Endodermal cell (in vitro differentiated cells): ENCODE measurements around the gene YEATS2. TPM values are rescaled to one million over a fixed set of nuclear protein-coding genes. Genes with fewer than 3 reads are reported as not detected.

ENCODE experiments used
- DNase-seq: peaks from one replicate; pipeline ENCODE4 v3.0.0-alpha.2; 2017
- H3K27ac ChIP-seq: 2 replicates; pipeline ENCODE4 v1.5.1; 2013; ENCODE audit warnings: mild to moderate bottlenecking, low read depth, low read length, moderate library complexity
- H3K27me3 ChIP-seq: 2 replicates; pipeline ENCODE4 v1.6.1; 2013; ENCODE audit warnings: mild to moderate bottlenecking, low read length, moderate library complexity; ENCODE audit not compliant: insufficient read depth, control insufficient read depth, poor library complexity, severe bottlenecking
- H3K36me3 ChIP-seq: 2 replicates; pipeline ENCODE4 v1.7.0; 2013; ENCODE audit warnings: mild to moderate bottlenecking, low read length, moderate library complexity; ENCODE audit not compliant: control insufficient read depth, insufficient read depth
- H3K4me1 ChIP-seq: one replicate; pipeline ENCODE4 v1.7.0; 2013; ENCODE audit warnings: low read length; ENCODE audit not compliant: control insufficient read depth, insufficient read depth
- H3K4me3 ChIP-seq: 2 replicates; pipeline ENCODE4 v1.5.1; 2013; ENCODE audit warnings: mild to moderate bottlenecking, low read length, moderate library complexity
- H3K9ac ChIP-seq: 2 replicates; pipeline ENCODE4 v1.6.1; 2013; ENCODE audit warnings: mild to moderate bottlenecking, low read length, moderate library complexity; ENCODE audit not compliant: poor library complexity, severe bottlenecking; ENCODE audit errors: extremely low read depth
- H3K9me3 ChIP-seq: 2 replicates; pipeline ENCODE4 v1.6.1; 2013; ENCODE audit warnings: mild to moderate bottlenecking, low read length, moderate library complexity; ENCODE audit not compliant: control insufficient read depth
- H3K27ac Mint-ChIP-seq: 2 replicates; pipeline ENCODE4 v1.8.0; 2020; ENCODE audit warnings: mixed read lengths
- H3K27me3 Mint-ChIP-seq: 2 replicates; pipeline ENCODE4 v1.8.0; 2021; ENCODE audit warnings: mild to moderate bottlenecking, mixed read lengths; ENCODE audit not compliant: insufficient read depth
- H3K36me3 Mint-ChIP-seq: 2 replicates; pipeline ENCODE4 v1.8.0; 2020; ENCODE audit warnings: low read depth, mixed read lengths
- H3K4me1 Mint-ChIP-seq: 2 replicates; pipeline ENCODE4 v1.8.0; 2020; ENCODE audit warnings: mixed read lengths
- H3K4me3 Mint-ChIP-seq: 2 replicates; pipeline ENCODE4 v1.8.0; 2020; ENCODE audit warnings: mild to moderate bottlenecking, moderate library complexity, mixed read lengths
- H3K9me3 Mint-ChIP-seq: 2 replicates; pipeline ENCODE4 v1.8.0; 2020; ENCODE audit warnings: mild to moderate bottlenecking, mixed read lengths
- WGBS, 2 experiments: methylation state at CpG; one replicate each; pipeline versions ENCODE4 v1.1.5 to v1.1.7; 2013; ENCODE audit warnings: missing lambda C conversion rate in 2 of 2, mixed read lengths in 1 of 2; ENCODE audit not compliant: insufficient coverage in 1 of 2, insufficient read length in 1 of 2; 5-methylcytosine and 5-hydroxymethylcytosine counted together
- total RNA-seq, 2 donors: library from RNA; stranded (reverse); fragmentation: NEBNext Ultra II Directional in 1 of 2; extraction: Animal tissue kit (Norgen Biotek cat#: 25700) in 1 of 2; gene quantifications; 2 replicates in 1 of 2; 3 replicates in 1 of 2; pipeline ENCODE4 v1.2.1, GENCODE V29; 2021
- TF ChIP-seq, protein P1 (sequence below): fragments of 200-600 bp; sonication (generic); conservative IDR thresholded peaks from 2 replicates; pipeline ENCODE4 v1.5.0; 2021; ENCODE audit warnings: antibody characterized with exemption, mild to moderate bottlenecking

Gene YEATS2
- total RNA-seq, 2 donors from 2014 or later, result 53.4 to 55.8 TPM

GRCh38 chr3:183845090-183845489 is 147.5 kb downstream of the YEATS2 start:
- TF ChIP-seq, protein P1, sequence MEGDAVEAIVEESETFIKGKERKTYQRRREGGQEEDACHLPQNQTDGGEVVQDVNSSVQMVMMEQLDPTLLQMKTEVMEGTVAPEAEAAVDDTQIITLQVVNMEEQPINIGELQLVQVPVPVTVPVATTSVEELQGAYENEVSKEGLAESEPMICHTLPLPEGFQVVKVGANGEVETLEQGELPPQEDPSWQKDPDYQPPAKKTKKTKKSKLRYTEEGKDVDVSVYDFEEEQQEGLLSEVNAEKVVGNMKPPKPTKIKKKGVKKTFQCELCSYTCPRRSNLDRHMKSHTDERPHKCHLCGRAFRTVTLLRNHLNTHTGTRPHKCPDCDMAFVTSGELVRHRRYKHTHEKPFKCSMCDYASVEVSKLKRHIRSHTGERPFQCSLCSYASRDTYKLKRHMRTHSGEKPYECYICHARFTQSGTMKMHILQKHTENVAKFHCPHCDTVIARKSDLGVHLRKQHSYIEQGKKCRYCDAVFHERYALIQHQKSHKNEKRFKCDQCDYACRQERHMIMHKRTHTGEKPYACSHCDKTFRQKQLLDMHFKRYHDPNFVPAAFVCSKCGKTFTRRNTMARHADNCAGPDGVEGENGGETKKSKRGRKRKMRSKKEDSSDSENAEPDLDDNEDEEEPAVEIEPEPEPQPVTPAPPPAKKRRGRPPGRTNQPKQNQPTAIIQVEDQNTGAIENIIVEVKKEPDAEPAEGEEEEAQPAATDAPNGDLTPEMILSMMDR, result no peak

DNA sequence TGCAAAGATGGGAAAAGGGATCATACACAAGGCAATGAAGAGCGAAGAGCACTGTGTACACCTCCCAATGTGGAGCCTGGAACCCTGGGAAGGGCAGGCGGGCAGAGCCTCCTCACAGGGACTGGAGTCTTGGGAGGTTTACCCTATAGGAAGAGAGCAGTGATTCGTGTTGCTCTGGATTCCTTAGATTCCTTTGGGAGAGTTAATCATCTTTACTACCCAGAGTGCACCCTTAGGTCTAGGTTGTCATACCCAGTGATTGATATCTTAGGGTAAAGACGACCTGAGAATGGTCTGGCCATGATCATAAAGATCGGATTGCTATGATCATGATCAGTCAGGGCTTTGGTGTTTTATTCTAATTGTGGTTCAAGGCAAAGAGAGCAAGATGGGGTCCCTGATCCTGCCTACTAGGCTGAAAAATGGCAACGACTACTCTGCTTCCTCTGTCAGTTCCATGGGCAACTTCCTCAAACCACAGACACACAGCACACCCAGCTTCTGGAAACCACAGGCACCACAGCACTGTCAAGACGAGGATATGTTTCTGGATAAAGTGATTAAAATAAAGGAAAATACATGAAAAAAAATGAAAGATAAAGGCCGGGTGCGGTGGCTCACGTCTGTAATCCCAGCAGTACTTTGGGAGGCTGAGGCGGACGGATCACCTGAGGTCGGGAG is 148.2 kb downstream of the YEATS2 start:
- Mint-ChIP-seq H3K4me1 (no peaks in the 10 kb centered on the region), H3K27ac (peak overlapping the region; percentile 30), H3K9me3 (peaks cover 7% of the 10 kb centered on the region), H3K4me3 (no peak overlapping the region), H3K27me3 (no peaks in the 10 kb centered on the region), H3K36me3 (peaks cover 76% of the 10 kb centered on the region)
- TF ChIP-seq, protein P1, result no peak
- H3K4me3 ChIP-seq, result no peak overlapping the region
- peaks cover 16% of the 10 kb centered on the region for H3K9me3 ChIP-seq
- H3K9ac ChIP-seq, result no peak overlapping the region
- 96 to 98% methylated on average over 10 to 12 of the region's 13 CpGs for WGBS, 2 experiments
- no peak for DNase-seq
- H3K27me3 ChIP-seq, result no peaks in the 10 kb centered on the region
- no peaks in the 10 kb centered on the region for H3K4me1 ChIP-seq
- peaks cover 89% of the 10 kb centered on the region for H3K36me3 ChIP-seq
- no peak overlapping the region for H3K27ac ChIP-seq

More at GRCh38 chr3:183845090-183845489, 147.5 kb downstream of the YEATS2 start:
- Mint-ChIP-seq H3K36me3 (peaks cover 75% of the 10 kb centered on the region), H3K27me3 (no peaks in the 10 kb centered on the region), H3K4me1 (no peaks in the 10 kb centered on the region), H3K9me3 (peaks cover 7% of the 10 kb centered on the region), H3K4me3 (no peak overlapping the region), H3K27ac (no peak overlapping the region)
- Histone ChIP-seq H3K4me3 (no peak overlapping the region), H3K4me1 (no peaks in the 10 kb centered on the region), H3K36me3 (peaks cover 89% of the 10 kb centered on the region), H3K9ac (no peak overlapping the region), H3K9me3 (peaks cover 15% of the 10 kb centered on the region), H3K27ac (no peak overlapping the region), H3K27me3 (no peaks in the 10 kb centered on the region)
- 80 to 94% methylated on average over 1 to 4 of the region's 4 CpGs for WGBS, 2 experiments
- DNase-seq, result no peak

DNA sequence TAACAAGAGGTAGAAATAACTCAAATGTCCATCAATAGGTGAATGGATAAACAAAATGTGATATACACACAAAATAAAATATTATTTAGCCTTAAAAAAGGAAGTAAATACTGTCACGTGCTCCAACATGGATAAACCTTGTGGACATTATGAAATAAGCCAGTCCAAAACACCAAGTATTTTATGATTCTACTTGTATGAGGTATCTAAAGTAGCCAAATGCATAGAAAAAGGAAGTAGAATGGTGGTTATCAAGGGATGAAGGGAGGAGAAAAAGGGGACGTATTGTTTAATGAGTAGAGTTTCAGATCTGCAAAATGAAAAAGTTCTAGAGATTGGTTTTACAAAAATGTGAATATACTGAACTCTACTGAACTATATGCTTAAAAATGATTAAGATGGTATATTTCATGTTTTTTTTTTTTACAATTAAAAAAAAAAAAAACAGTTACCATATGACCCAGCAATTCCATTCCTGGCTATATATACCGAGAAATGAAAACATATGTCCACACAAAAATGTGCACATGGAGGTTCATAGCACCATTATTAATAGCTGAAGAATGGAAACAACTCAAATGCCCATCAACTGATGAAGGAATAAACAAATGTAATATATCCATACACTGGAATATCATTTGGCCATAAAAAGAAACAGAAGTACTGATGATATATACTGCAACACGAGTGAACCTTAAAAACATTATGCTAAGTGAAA is 156.9 kb downstream of the YEATS2 start:
- no peak overlapping the region for H3K27ac Mint-ChIP-seq
- DNase-seq, result no peak
- peaks cover 83% of the 10 kb centered on the region for H3K36me3 ChIP-seq
- TF ChIP-seq, protein P1, result no peak
- peaks cover 6% of the 10 kb centered on the region for H3K9me3 Mint-ChIP-seq
- H3K9me3 ChIP-seq, result peaks cover 21% of the 10 kb centered on the region
- H3K27me3 ChIP-seq, result no peaks in the 10 kb centered on the region
- H3K27me3 Mint-ChIP-seq, result no peaks in the 10 kb centered on the region
- H3K4me3 Mint-ChIP-seq, result no peak overlapping the region
- 97% methylated on average over 4 of the region's 4 CpGs; no CpG with 5 or more reads in 1 of the 2 experiments for WGBS, 2 experiments
- H3K4me1 ChIP-seq, result no peaks in the 10 kb centered on the region
- H3K27ac ChIP-seq, result no peak overlapping the region
- no peak overlapping the region for H3K9ac ChIP-seq
- H3K4me1 Mint-ChIP-seq, result no peaks in the 10 kb centered on the region
- peaks cover 81% of the 10 kb centered on the region for H3K36me3 Mint-ChIP-seq
- H3K4me3 ChIP-seq, result no peak overlapping the region
